HEK293 (cell line): ENCODE data around the gene OR5K4.

Experiments
- CTCF ChIP-seq: fragments of 450-650 bp; formaldehyde crosslinking; IDR thresholded peaks from 2 replicates; pipeline ENCODE4 v1.5.1; 2016; ENCODE audit warnings: missing biosample characterization, missing genetic modification characterization
- HOXA7 ChIP-seq: sonication (generic); formaldehyde crosslinking; IDR thresholded peaks from 2 replicates; pipeline ENCODE4 v1.8.1; 2022; ENCODE audit warnings: missing genetic modification reagents, borderline replicate concordance
- PRDM1 ChIP-seq: fragments of 450-650 bp; formaldehyde crosslinking; IDR thresholded peaks from 2 replicates; pipeline ENCODE4; 2016; ENCODE audit warnings: missing biosample characterization, missing genetic modification characterization
- REST ChIP-seq: fragments of 450-650 bp; formaldehyde crosslinking; IDR thresholded peaks from 2 replicates; pipeline ENCODE4 v1.5.1; 2016; ENCODE audit warnings: missing biosample characterization, missing genetic modification characterization
- SP7 ChIP-seq: fragments of 450-650 bp; formaldehyde crosslinking; IDR thresholded peaks from 2 replicates; pipeline ENCODE4 v1.5.1; 2016; ENCODE audit warnings: missing biosample characterization, missing genetic modification characterization
- ZNF174 ChIP-seq: fragments of 450-650 bp; formaldehyde crosslinking; IDR thresholded peaks from 2 replicates; pipeline ENCODE4 v1.5.0; 2017; ENCODE audit warnings: missing biosample characterization, mild to moderate bottlenecking, missing genetic modification characterization
- ZNF214 ChIP-seq: fragments of 450-650 bp; formaldehyde crosslinking; IDR thresholded peaks from 2 replicates; pipeline ENCODE4 v1.5.1; 2017; ENCODE audit warnings: missing biosample characterization, mild to moderate bottlenecking, missing genetic modification characterization, borderline replicate concordance
- ZNF280C ChIP-seq: fragments of 450-650 bp; formaldehyde crosslinking; IDR thresholded peaks from 2 replicates; pipeline ENCODE4 v1.5.1; 2016; ENCODE audit warnings: missing biosample characterization, missing genetic modification characterization
- ZNF394 ChIP-seq: fragments of 450-650 bp; formaldehyde crosslinking; IDR thresholded peaks from 2 replicates; pipeline ENCODE4 v1.5.1; 2016; ENCODE audit warnings: missing biosample characterization, missing genetic modification characterization, mild to moderate bottlenecking, moderate library complexity, borderline replicate concordance
- ZNF596 ChIP-seq: fragments of 450-650 bp; IDR thresholded peaks from 2 replicates; pipeline ENCODE4 v1.5.0; 2018; ENCODE audit warnings: missing biosample characterization, mild to moderate bottlenecking, missing genetic modification characterization, moderate library complexity
- ZNF677 ChIP-seq: fragments of 450-650 bp; IDR thresholded peaks from 2 replicates; pipeline ENCODE4 v1.5.0; 2018; ENCODE audit warnings: missing biosample characterization, mild to moderate bottlenecking, missing genetic modification characterization, moderate library complexity

GRCh38 chr3:98376631-98377030 is 23.0 kb downstream of the OR5K4 start:
- TF ChIP-seq ZNF280C (tag by site-specific recombination), result no peak
- no peak for TF ChIP-seq HOXA7
- TF ChIP-seq PRDM1 (tag by site-specific recombination), result no peak
- TF ChIP-seq ZNF677 (tag by site-specific recombination), result no peak
- no peak for TF ChIP-seq ZNF394 (tag by site-specific recombination)
- TF ChIP-seq ZNF174, result no peak
- no peak for TF ChIP-seq REST
- TF ChIP-seq SP7, result no peak
- TF ChIP-seq CTCF, result no peak
- TF ChIP-seq ZNF214, result no peak
- TF ChIP-seq ZNF596 (tag by site-specific recombination), result no peak
